Hepatocyte (in vitro differentiated cells): Measurements from ENCODE around the gene CYP11A1. TPM values are rescaled to one million over a fixed set of nuclear protein-coding genes. Genes with fewer than 3 reads are reported as not detected.

ENCODE experiments used
- DNase-seq: peaks from one replicate; pipeline ENCODE4 v3.0.0-alpha.2; 2016; ENCODE audit warnings: low spot score
- H2AFZ ChIP-seq: fragments of 200-600 bp; sonication (generic); 2 replicates; pipeline ENCODE4 v1.6.0; 2016; ENCODE audit warnings: antibody characterized with exemption, mild to moderate bottlenecking
- H3K27ac ChIP-seq: fragments of 200-600 bp; sonication (generic); 2 replicates; pipeline ENCODE4 v1.5.1; 2016; ENCODE audit warnings: mild to moderate bottlenecking
- H3K27me3 ChIP-seq: fragments of 200-600 bp; sonication (generic); 2 replicates; pipeline ENCODE4 v1.6.1; 2016
- H3K36me3 ChIP-seq: fragments of 200-600 bp; sonication (generic); replicated peaks from 2 replicates; pipeline ENCODE4 v1.5.1; 2016; ENCODE audit warnings: low read depth; ENCODE audit not compliant: insufficient read depth
- H3K4me1 ChIP-seq: fragments of 200-600 bp; sonication (generic); 2 replicates; pipeline ENCODE4 v1.5.1; 2016; ENCODE audit warnings: mild to moderate bottlenecking, moderate library complexity; ENCODE audit not compliant: insufficient read depth
- H3K4me2 ChIP-seq: fragments of 200-600 bp; sonication (generic); 2 replicates; pipeline ENCODE4 v1.6.0; 2016
- H3K4me3 ChIP-seq: fragments of 200-600 bp; sonication (generic); 2 replicates; pipeline ENCODE4 v1.5.1; 2016; ENCODE audit warnings: mild to moderate bottlenecking
- H3K79me2 ChIP-seq: fragments of 200-600 bp; sonication (generic); 2 replicates; pipeline ENCODE4 v1.6.0; 2017; ENCODE audit warnings: mild to moderate bottlenecking
- H3K9me2 ChIP-seq: fragments of 200-600 bp; sonication (generic); replicated peaks from 2 replicates; pipeline ENCODE4 v1.6.0; 2017; ENCODE audit warnings: mild to moderate bottlenecking; ENCODE audit not compliant: insufficient read depth
- H3K9me3 ChIP-seq: fragments of 200-600 bp; sonication (generic); 2 replicates; pipeline ENCODE4 v1.5.1; 2016; ENCODE audit warnings: low read depth, mild to moderate bottlenecking
- H4K20me1 ChIP-seq: fragments of 200-600 bp; sonication (generic); 2 replicates; pipeline ENCODE4 v1.6.0; 2016; ENCODE audit warnings: mild to moderate bottlenecking; ENCODE audit not compliant: insufficient read depth, poor library complexity, severe bottlenecking
- EZH2 ChIP-seq: fragments of 200-600 bp; sonication (generic); IDR thresholded peaks from 2 replicates; pipeline ENCODE4 v1.6.1; 2016; ENCODE audit warnings: antibody characterized with exemption, mild to moderate bottlenecking, borderline replicate concordance
- EZH2phosphoT487 ChIP-seq: fragments of 200-600 bp; sonication (generic); IDR thresholded peaks from one replicate; pipeline ENCODE4 v1.6.1; 2018; ENCODE audit warnings: antibody characterized with exemption, mild to moderate bottlenecking, low read depth, moderate library complexity; ENCODE audit not compliant: unreplicated experiment, severe bottlenecking
- whole genome bisulfite sequencing: methylation state at CpG from one replicate; pipeline ENCODE4 v1.1.6; 2016; ENCODE audit warnings: low lambda C conversion rate; ENCODE audit errors: missing lambda C conversion rate; 5-methylcytosine and 5-hydroxymethylcytosine counted together
- polyA plus RNA-seq: library from polyadenylated mRNA; unstranded; fragments of >200 nt; fragmentation: Nextera tagmentation; extraction: Ambion mirVana; gene quantifications from 2 replicates; pipeline ENCODE4 v1.2.1, GENCODE V29; 2016
- total RNA-seq: library from RNA; depleted of rRNA; stranded (reverse); fragments of >200 nt; gene quantifications from 2 replicates; pipeline ENCODE4 v1.2.3, GENCODE V29; 2014
- TF ChIP-seq, protein P1 (sequence below): fragments of 200-600 bp; sonication (generic); IDR thresholded peaks from 2 replicates; pipeline ENCODE4 v1.5.1; 2016; ENCODE audit warnings: antibody characterized with exemption, mild to moderate bottlenecking; ENCODE audit not compliant: poor library complexity

Gene CYP11A1
- total and polyA plus RNA-seq, 2 experiments from 2014 or later = 0.80 to 2.6 TPM

GRCh38 chr15:74414603-74415338 lies 47.3 kb upstream of the CYP11A1 start:
- H3K79me2 ChIP-seq = no peaks in the 10 kb centered on the region
- 96% methylated on average over 12 of the region's 12 CpGs for WGBS
- H3K9me3 ChIP-seq = no peaks in the 10 kb centered on the region

DNA sequence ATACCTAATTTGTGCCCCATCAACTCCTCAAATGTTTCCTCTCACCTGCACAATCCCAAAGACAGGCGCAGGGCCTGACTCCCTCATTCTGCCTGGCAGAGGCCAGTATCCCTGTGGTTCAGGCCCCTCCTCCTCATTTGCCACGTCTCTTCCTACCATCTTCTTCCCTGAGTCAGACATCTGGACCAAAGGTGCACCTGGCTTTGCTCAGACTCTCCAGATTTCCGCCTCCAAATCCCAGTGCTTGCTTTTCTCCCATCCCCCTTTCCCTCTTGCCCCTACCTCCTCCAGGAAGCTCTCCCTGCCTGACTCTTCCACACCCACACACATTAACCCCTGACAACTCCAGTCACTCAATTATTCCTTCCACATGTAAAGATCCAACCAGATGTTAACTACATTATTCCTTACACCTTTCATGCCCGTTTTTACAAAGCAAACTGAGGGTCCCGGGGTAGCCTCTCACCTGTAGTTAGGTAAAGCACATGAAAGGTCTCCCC lies 46.7 kb upstream of the CYP11A1 start:
- Histone ChIP-seq H3K4me3 (no peak overlapping the region), H4K20me1 (no peaks in the 10 kb centered on the region), H2AFZ (no peak overlapping the region), H3K36me3 (no peaks in the 10 kb centered on the region), H3K27me3 (no peaks in the 10 kb centered on the region), H3K4me1 (peaks cover 5% of the 10 kb centered on the region), H3K4me2 (no peak overlapping the region), H3K9me3 (no peaks in the 10 kb centered on the region), H3K27ac (no peak overlapping the region), H3K9me2 (no peaks in the 10 kb centered on the region), H3K79me2 (no peaks in the 10 kb centered on the region)
- WGBS = 81% methylated on average over 5 of the region's 5 CpGs
- DNase-seq = no peak
- TF ChIP-seq, protein P1, sequence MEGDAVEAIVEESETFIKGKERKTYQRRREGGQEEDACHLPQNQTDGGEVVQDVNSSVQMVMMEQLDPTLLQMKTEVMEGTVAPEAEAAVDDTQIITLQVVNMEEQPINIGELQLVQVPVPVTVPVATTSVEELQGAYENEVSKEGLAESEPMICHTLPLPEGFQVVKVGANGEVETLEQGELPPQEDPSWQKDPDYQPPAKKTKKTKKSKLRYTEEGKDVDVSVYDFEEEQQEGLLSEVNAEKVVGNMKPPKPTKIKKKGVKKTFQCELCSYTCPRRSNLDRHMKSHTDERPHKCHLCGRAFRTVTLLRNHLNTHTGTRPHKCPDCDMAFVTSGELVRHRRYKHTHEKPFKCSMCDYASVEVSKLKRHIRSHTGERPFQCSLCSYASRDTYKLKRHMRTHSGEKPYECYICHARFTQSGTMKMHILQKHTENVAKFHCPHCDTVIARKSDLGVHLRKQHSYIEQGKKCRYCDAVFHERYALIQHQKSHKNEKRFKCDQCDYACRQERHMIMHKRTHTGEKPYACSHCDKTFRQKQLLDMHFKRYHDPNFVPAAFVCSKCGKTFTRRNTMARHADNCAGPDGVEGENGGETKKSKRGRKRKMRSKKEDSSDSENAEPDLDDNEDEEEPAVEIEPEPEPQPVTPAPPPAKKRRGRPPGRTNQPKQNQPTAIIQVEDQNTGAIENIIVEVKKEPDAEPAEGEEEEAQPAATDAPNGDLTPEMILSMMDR = no peak
- TF ChIP-seq EZH2 (no peak), EZH2phosphoT487 (no peak)

More at GRCh38 chr15:74414603-74415338, 47.3 kb upstream of the CYP11A1 start:
- Histone ChIP-seq H3K4me3 (no peak overlapping the region), H4K20me1 (no peaks in the 10 kb centered on the region), H3K4me1 (peaks cover 5% of the 10 kb centered on the region), H3K27me3 (no peaks in the 10 kb centered on the region), H3K9me2 (no peaks in the 10 kb centered on the region), H3K27ac (no peak overlapping the region), H3K36me3 (no peaks in the 10 kb centered on the region), H3K4me2 (no peak overlapping the region), H2AFZ (no peak overlapping the region)
- TF ChIP-seq, protein P1 = no peak
- TF ChIP-seq EZH2 (no peak), EZH2phosphoT487 (no peak)
- no peak for DNase-seq

GRCh38 chr15:74413350-74414080 lies 46.1 kb upstream of the CYP11A1 start:
- H4K20me1 ChIP-seq = no peaks in the 10 kb centered on the region
- no peaks in the 10 kb centered on the region for H3K36me3 ChIP-seq
- H3K9me3 ChIP-seq = no peaks in the 10 kb centered on the region
- no peak overlapping the region for H2AFZ ChIP-seq
- 91% methylated on average over 9 of the region's 9 CpGs for WGBS
- H3K9me2 ChIP-seq = no peaks in the 10 kb centered on the region
- no peak for DNase-seq
- H3K79me2 ChIP-seq = no peaks in the 10 kb centered on the region
- no peak overlapping the region for H3K4me2 ChIP-seq
- TF ChIP-seq EZH2 (no peak), EZH2phosphoT487 (no peak)
- TF ChIP-seq, protein P1 = no peak
- H3K4me3 ChIP-seq = no peak overlapping the region
- no peaks in the 10 kb centered on the region for H3K27me3 ChIP-seq
- no peak overlapping the region for H3K27ac ChIP-seq
- no peaks in the 10 kb centered on the region for H3K4me1 ChIP-seq
